HG03571 (cell line): ENCODE data around the gene PLXNA4.
"Not testable (repeated sequence)": the region's sequence is repeated elsewhere in the genome, so short reads cannot be mapped to it uniquely, and the experiment has no call there.

ENCODE experiments used
- ATAC-seq: cut with Tn5 transposase; IDR thresholded peaks from one replicate; pipeline ENCODE4 v1.9.1; 2021; ENCODE audit not compliant: unreplicated experiment

PLXNA4 gene

GRCh38 chr7:132183781-132184380 lies 392.4 kb downstream of the PLXNA4 start:
- no peak for ATAC-seq

GRCh38 chr7:132182992-132183391 lies 393.3 kb downstream of the PLXNA4 start:
- ATAC-seq = no peak

GRCh38 chr7:132181946-132182685 lies 394.2 kb downstream of the PLXNA4 start:
- no peak for ATAC-seq

- ATAC-seq = no peak
These were observed 394.9 kb downstream of the PLXNA4 start for GRCh38 chr7:132181371-132181770.

- no peak for ATAC-seq
These were observed 395.8 kb downstream of the PLXNA4 start for GRCh38 chr7:132180481-132180880.

GRCh38 chr7:132179681-132180080 lies 396.6 kb downstream of the PLXNA4 start:
- ATAC-seq = no peak

GRCh38 chr7:132179080-132179430 lies 397.2 kb downstream of the PLXNA4 start:
- no peak for ATAC-seq

GRCh38 chr7:132178402-132179079 lies 397.7 kb downstream of the PLXNA4 start:
- ATAC-seq = not testable (repeated sequence)

- ATAC-seq = no peak
These were observed 398.4 kb downstream of the PLXNA4 start for GRCh38 chr7:132177708-132178401.

- ATAC-seq = no peak
These were observed 399.6 kb downstream of the PLXNA4 start for GRCh38 chr7:132176719-132177118.

GRCh38 chr7:132171130-132171576 lies 405.1 kb downstream of the PLXNA4 start:
- no peak for ATAC-seq

- ATAC-seq = no peak
These were observed 406.5 kb downstream of the PLXNA4 start for GRCh38 chr7:132169730-132170129.

- ATAC-seq = no peak
These were observed 408.0 kb downstream of the PLXNA4 start for GRCh38 chr7:132168239-132168638.

GRCh38 chr7:132165695-132166094 lies 410.6 kb downstream of the PLXNA4 start:
- ATAC-seq = not testable (repeated sequence)

- no peak for ATAC-seq
These were observed 411.6 kb downstream of the PLXNA4 start for GRCh38 chr7:132164558-132165125.

- no peak for ATAC-seq
These were observed 413.6 kb downstream of the PLXNA4 start for GRCh38 chr7:132162556-132163144.

GRCh38 chr7:132161976-132162375 lies 414.3 kb downstream of the PLXNA4 start:
- ATAC-seq = no peak

GRCh38 chr7:132161533-132161915 lies 414.7 kb downstream of the PLXNA4 start:
- ATAC-seq = no peak

GRCh38 chr7:132160611-132161532 lies 415.4 kb downstream of the PLXNA4 start:
- no peak for ATAC-seq

GRCh38 chr7:132158841-132159240 lies 417.4 kb downstream of the PLXNA4 start:
- ATAC-seq = no peak
